Thyroid gland (tissue), 4 donors: Measurements from ENCODE around the gene PALMD. TPM values are rescaled to one million over a fixed set of nuclear protein-coding genes. Genes with fewer than 3 reads are reported as not detected.

Source experiments
- DNase-seq, 2 donors: peaks; one replicate each; pipeline ENCODE4 v3.0.0-alpha.2; 2019
- H3K27ac ChIP-seq, 3 donors: fragments of 200-600 bp; sonication (generic); 1 replicate in 2 of 3; 2 replicates in 1 of 3; pipeline ENCODE4 v1.5.1; 2016 to 2019; ENCODE audit warnings: mild to moderate bottlenecking in 1 of 3, moderate library complexity in 1 of 3
- H3K27me3 ChIP-seq: fragments of 200-600 bp; sonication (generic); one replicate; pipeline ENCODE4 v1.5.1; 2019
- H3K36me3 ChIP-seq, 2 donors: fragments of 200-600 bp; sonication (generic); one replicate each; pipeline ENCODE4 v1.5.1; 2016 to 2019
- H3K4me1 ChIP-seq, 2 donors: fragments of 200-600 bp; sonication (generic); one replicate each; pipeline ENCODE4 v1.5.1; 2017 to 2019
- H3K4me3 ChIP-seq, 3 donors: fragments of 200-600 bp; sonication (generic); replicated peaks in 1 of 3; 1 replicate in 2 of 3; 2 replicates in 1 of 3; pipeline ENCODE4 v1.5.1; 2016; ENCODE audit warnings: mild to moderate bottlenecking in 1 of 3
- H3K9me3 ChIP-seq: fragments of 200-600 bp; sonication (generic); one replicate; pipeline ENCODE4 v1.5.1; 2017
- POLR2A ChIP-seq, 2 donors: fragments of 450-650 bp; IDR thresholded peaks; one replicate each; pipeline ENCODE4 v1.6.1; 2017; ENCODE audit warnings: antibody characterized with exemption in 2 of 2, mild to moderate bottlenecking in 2 of 2, moderate library complexity in 1 of 2
- WGBS, 2 donors: methylation state at CpG; one replicate each; pipeline ENCODE4 v1.1.5; 2017; 5-methylcytosine and 5-hydroxymethylcytosine counted together
- intact Hi-C: fragments of 100-400 bp; cut with DNase I; formaldehyde crosslinking; loops from one replicate; pipeline ENCODE4 v1.15.1; 2023
- total RNA-seq, 4 donors: library from RNA; depleted of rRNA; stranded (reverse); fragments of >200 nt; gene quantifications; one replicate each; pipeline ENCODE4 v1.2.3, GENCODE V29; 2016
- TF ChIP-seq, protein P1 (sequence below), 6 experiments: fragments of 200-600 bp in 3 of 6; fragments of 450-650 bp in 3 of 6; sonication (generic) in 3 of 6; IDR thresholded peaks; one replicate each; pipeline ENCODE4 v1.5.1; 2016 to 2019; ENCODE audit warnings: antibody characterized with exemption in 6 of 6, mild to moderate bottlenecking in 2 of 6, inconsistent platforms in 1 of 6, moderate library complexity in 1 of 6

PALMD gene
- total RNA-seq, 4 donors from 2014 or later: 6.9 to 14.1 (median 11.2) TPM

- no peaks in the 10 kb centered on the region for H3K27me3 ChIP-seq
- WGBS, 2 donors: 78 to 84% methylated on average over 1 of the region's 1 CpG
- no peak overlapping the region for H3K4me3 ChIP-seq
- no peak for TF ChIP-seq POLR2A (IDR thresholded peaks at IDR 0.05)
- TF ChIP-seq, protein P1, sequence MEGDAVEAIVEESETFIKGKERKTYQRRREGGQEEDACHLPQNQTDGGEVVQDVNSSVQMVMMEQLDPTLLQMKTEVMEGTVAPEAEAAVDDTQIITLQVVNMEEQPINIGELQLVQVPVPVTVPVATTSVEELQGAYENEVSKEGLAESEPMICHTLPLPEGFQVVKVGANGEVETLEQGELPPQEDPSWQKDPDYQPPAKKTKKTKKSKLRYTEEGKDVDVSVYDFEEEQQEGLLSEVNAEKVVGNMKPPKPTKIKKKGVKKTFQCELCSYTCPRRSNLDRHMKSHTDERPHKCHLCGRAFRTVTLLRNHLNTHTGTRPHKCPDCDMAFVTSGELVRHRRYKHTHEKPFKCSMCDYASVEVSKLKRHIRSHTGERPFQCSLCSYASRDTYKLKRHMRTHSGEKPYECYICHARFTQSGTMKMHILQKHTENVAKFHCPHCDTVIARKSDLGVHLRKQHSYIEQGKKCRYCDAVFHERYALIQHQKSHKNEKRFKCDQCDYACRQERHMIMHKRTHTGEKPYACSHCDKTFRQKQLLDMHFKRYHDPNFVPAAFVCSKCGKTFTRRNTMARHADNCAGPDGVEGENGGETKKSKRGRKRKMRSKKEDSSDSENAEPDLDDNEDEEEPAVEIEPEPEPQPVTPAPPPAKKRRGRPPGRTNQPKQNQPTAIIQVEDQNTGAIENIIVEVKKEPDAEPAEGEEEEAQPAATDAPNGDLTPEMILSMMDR (IDR thresholded peaks at IDR 0.05): no peak
- no peaks in the 10 kb centered on the region for H3K9me3 ChIP-seq
- H3K36me3 ChIP-seq: no peaks in the 10 kb centered on the region
- DNase-seq: no peak
- intact Hi-C loops: no loop called here
- no peak overlapping the region for H3K27ac ChIP-seq
- H3K4me1 ChIP-seq: peaks cover 3 to 10% of the 10 kb centered on the region in 2 donors
Observed at GRCh38 chr1:99670583-99670982, 24.7 kb downstream of the PALMD start.

- DNase-seq: no peak
- H3K9me3 ChIP-seq: no peaks in the 10 kb centered on the region
- H3K4me1 ChIP-seq: peaks cover 3 to 10% of the 10 kb centered on the region in 2 donors
- TF ChIP-seq, protein P1 (IDR thresholded peaks at IDR 0.05): no peak
- no peak for TF ChIP-seq POLR2A (IDR thresholded peaks at IDR 0.05)
- H3K27ac ChIP-seq: peak overlapping the region in 2 of 3 donors; percentile 40 to 53
- H3K36me3 ChIP-seq: no peaks in the 10 kb centered on the region
- no peak overlapping the region for H3K4me3 ChIP-seq
- 33 to 40% methylated on average over 4 of the region's 4 CpGs for WGBS, 2 donors
- no peaks in the 10 kb centered on the region for H3K27me3 ChIP-seq
- intact Hi-C loops: no loop called here
Observed at GRCh38 chr1:99672038-99672437, 26.1 kb downstream of the PALMD start.

- Histone ChIP-seq H3K36me3 (no peaks in the 10 kb centered on the region), H3K4me1 (peaks cover 3 to 10% of the 10 kb centered on the region in 2 donors), H3K27me3 (no peaks in the 10 kb centered on the region), H3K9me3 (no peaks in the 10 kb centered on the region), H3K4me3 (no peak overlapping the region), H3K27ac (peak overlapping the region in 2 of 3 donors; percentile 40 to 53)
- no peak for TF ChIP-seq POLR2A (IDR thresholded peaks at IDR 0.05)
- TF ChIP-seq, protein P1 (IDR thresholded peaks at IDR 0.05): no peak
- peak; percentile 49 to 62 for DNase-seq
- intact Hi-C loops: no loop called here
- WGBS, 2 donors: 43 to 45% methylated on average over 6 of the region's 6 CpGs
Observed at GRCh38 chr1:99672530-99673213, 26.8 kb downstream of the PALMD start.

DNA sequence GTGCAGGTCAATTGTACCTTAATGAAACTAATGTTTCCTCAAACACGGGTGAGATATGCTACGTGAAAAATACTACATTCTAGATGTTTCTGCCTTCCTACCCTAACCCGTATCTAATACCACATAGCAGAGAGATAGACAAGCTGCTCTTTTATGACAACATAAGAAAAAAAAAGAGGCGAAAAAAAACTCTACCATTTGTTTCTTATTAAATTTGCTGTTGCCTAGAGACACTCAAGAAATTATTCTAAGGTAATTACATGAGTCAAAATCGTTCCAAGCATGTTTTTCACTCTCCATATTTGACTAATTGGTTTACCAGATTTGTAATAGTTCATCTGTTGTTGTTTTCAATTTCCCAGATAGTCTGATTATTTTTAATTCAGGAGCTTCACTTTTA, 27.4 kb downstream of the PALMD start:
- Histone ChIP-seq H3K27ac (no peak overlapping the region), H3K4me1 (peaks cover 3 to 10% of the 10 kb centered on the region in 2 donors), H3K4me3 (no peak overlapping the region), H3K9me3 (no peaks in the 10 kb centered on the region), H3K27me3 (no peaks in the 10 kb centered on the region), H3K36me3 (no peaks in the 10 kb centered on the region)
- TF ChIP-seq, protein P1 (IDR thresholded peaks at IDR 0.05): no peak
- no peak for TF ChIP-seq POLR2A (IDR thresholded peaks at IDR 0.05)
- 82 to 89% methylated on average over 4 to 5 of the region's 5 CpGs for WGBS, 2 donors
- intact Hi-C loops: no loop called here
- DNase-seq: no peak
